CD1c-positive myeloid dendritic cell (primary cell): ENCODE results near the gene SYTL4.

ENCODE experiments used
- DNase-seq: peaks from one replicate; pipeline ENCODE4 v3.0.0-alpha.2; 2016; ENCODE audit errors: extremely low spot score

The SYTL4 gene

DNA sequence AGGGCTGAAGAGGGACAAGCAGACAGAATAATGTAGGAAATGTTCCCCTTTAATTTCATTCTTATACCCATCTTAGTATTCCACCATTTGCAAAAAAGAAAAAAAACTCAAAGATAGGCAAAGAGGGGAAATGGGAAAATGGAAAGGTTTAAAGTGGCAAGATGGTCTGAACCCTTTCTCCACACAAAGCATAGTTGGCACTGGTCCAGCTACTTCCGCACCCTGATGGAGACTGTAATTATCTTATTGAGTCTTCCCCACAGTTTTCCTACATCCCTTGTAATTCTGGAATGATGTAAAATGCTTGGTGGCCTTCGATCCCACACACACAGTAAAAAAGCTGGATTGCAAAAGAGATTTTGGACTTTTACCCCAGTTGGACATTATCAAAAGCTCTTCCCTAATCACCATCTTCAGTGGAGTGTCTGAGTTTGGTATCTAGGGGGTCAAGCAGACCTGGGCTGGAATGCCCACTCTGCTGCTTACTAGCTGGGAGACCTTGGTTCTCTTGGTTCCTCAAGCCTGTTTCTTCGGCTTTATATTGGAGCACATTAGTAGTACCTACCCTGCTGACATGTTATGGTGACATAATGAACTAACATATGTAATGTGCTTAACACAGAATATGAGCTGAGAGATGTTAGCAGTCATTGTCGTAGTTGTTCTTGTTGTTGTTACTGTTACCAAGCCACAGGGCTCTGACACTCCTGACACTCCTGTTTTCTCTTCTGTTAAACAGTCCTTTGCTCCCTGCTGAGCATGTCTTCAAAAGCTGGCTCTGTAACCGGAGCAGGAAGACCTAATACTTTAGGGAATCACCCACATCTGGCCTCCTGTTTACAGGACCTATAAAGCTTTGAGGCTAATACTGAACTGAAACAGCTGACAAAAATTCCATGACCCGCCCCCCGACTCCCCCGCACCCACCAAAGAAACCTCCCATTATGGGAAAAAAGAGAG lies 83.2 kb downstream of the SYTL4 start:
- DNase-seq: peak; percentile 6

GRCh38 chrX:100647739-100648138 lies 84.2 kb downstream of the SYTL4 start:
- no peak for DNase-seq

- DNase-seq: no peak
Measured at GRCh38 chrX:100647095-100647494, 84.8 kb downstream of the SYTL4 start.

GRCh38 chrX:100645106-100645505 lies 86.8 kb downstream of the SYTL4 start:
- no peak for DNase-seq

GRCh38 chrX:100643956-100644860 lies 87.7 kb downstream of the SYTL4 start, which contains the start of gene SRPX2:
Gene SRPX2, plus strand, starts transcription at chrX:100644199. Its CDS starts 2,124 bp downstream, at chrX:100646323.
- peak; percentile 73 for DNase-seq

- no peak for DNase-seq
Measured at GRCh38 chrX:100643212-100643611, 88.7 kb downstream of the SYTL4 start.

- no peak for DNase-seq
Measured at GRCh38 chrX:100642290-100642689, 89.6 kb downstream of the SYTL4 start.

- DNase-seq: peak; percentile 53
Measured at GRCh38 chrX:100636321-100636991, 95.5 kb downstream of the SYTL4 start, which contains the start of gene TSPAN6. Gene TSPAN6, minus strand, starts transcription at chrX:100636806. Its CDS starts 112 bp downstream, at chrX:100636694.

DNA sequence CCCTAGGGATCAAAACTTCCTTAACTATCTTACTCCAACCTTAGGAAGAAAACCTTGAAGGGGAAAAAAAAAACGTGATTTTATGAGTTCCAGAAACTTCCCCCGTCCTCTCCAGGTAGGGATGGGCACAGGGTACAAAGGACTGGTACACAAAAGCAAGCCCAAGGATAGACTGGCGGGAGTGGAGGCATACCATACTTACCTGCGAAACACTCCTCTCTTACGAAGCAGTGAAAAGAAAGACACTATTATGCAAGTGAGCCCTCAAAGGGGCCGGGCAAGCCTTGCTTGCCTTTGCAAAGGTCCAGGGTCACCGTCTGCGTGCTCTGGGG lies 96.0 kb downstream of the SYTL4 start:
- DNase-seq: no peak

- no peak for DNase-seq
Measured at GRCh38 chrX:100635040-100635439, 96.9 kb downstream of the SYTL4 start.

DNA sequence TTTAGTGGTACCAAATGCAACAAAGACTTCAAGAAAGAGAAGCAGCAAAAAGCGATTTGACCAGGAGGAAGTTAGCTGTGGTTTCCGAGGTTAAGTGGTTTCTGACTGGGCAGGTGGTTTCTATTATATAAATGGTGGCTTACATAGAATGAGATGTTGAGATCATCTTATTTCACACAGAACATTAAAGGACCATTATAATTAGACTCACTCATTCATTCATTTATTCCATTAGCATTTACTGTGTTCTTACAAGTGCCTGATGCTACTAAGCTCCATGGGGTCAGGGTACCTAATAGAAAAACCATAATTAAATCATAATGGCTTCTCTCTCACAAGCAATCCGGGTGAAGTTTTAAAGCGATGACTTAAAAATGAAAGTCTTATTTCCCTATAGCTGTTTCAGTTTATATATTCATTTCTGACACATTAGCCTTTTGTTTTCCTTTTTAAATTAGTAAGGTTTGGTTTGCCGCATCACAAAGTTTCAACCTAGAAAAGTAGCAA lies 105.9 kb downstream of the SYTL4 start:
- DNase-seq: peak; percentile 20
